NCI-H2171 treated with DMSO at 0.1 percent for 48 hours (cell line): ENCODE results near the gene GPR146.
A peak's percentile ranks its signal among the peaks of the same experiment; 100 is the strongest.

Experiments used
- DNase-seq: peaks from one replicate; lab custom pipeline; 2025; lab: John Stamatoyannopoulos, UW

GPR146 gene

GRCh38 chr7:1093916-1094508, 49.7 kb downstream of the GPR146 start:
- DNase-seq, result no peak

GRCh38 chr7:1094870-1095269, 50.5 kb downstream of the GPR146 start:
- no peak for DNase-seq

GRCh38 chr7:1095621-1096155, 51.3 kb downstream of the GPR146 start:
- DNase-seq, result no peak

- no peak for DNase-seq
Measured at GRCh38 chr7:1096156-1097119, 52.1 kb downstream of the GPR146 start.

- no peak for DNase-seq
Measured at GRCh38 chr7:1097120-1097504, 52.8 kb downstream of the GPR146 start.

- no peak for DNase-seq
Measured at GRCh38 chr7:1098243-1099153, 54.2 kb downstream of the GPR146 start.

- DNase-seq, result no peak
Measured at GRCh38 chr7:1099154-1099542, 54.8 kb downstream of the GPR146 start.

GRCh38 chr7:1099637-1100036, 55.3 kb downstream of the GPR146 start:
- no peak for DNase-seq

GRCh38 chr7:1100386-1100785, 56.0 kb downstream of the GPR146 start:
- no peak for DNase-seq

GRCh38 chr7:1100834-1101562, 56.7 kb downstream of the GPR146 start:
- DNase-seq, result peak; percentile 63

- no peak for DNase-seq
Measured at GRCh38 chr7:1101563-1102431, 57.5 kb downstream of the GPR146 start.

GRCh38 chr7:1103009-1103788, 58.9 kb downstream of the GPR146 start:
- no peak for DNase-seq

- no peak for DNase-seq
Measured at GRCh38 chr7:1103789-1104515, 59.6 kb downstream of the GPR146 start.

- no peak for DNase-seq
Measured at GRCh38 chr7:1104516-1105179, 60.3 kb downstream of the GPR146 start.

- no peak for DNase-seq
Measured at GRCh38 chr7:1105189-1105588, 60.8 kb downstream of the GPR146 start.

- DNase-seq, result no peak
Measured at GRCh38 chr7:1106063-1106792, 61.9 kb downstream of the GPR146 start.

GRCh38 chr7:1106793-1107421, 62.6 kb downstream of the GPR146 start:
- no peak for DNase-seq
